Heart right ventricle (tissue), 16 donors: ENCODE measurements around the gene GALM. TPM values are rescaled to one million over a fixed set of nuclear protein-coding genes. Genes with fewer than 3 reads are reported as not detected.

Experiments used
- ATAC-seq, 8 donors: fragments of 200-7000 bp; cut with Tn5 transposase; one replicate each; pipeline ENCODE4 v1.9.1; 2020; ENCODE audit warnings: mild to moderate bottlenecking in 8 of 8, moderate library complexity in 8 of 8, moderate number of reproducible peaks in 1 of 8
- DNase-seq, 2 donors: peaks; one replicate each; pipeline ENCODE4 v3.0.0-alpha.2; 2020
- H3K27ac ChIP-seq, 10 donors: fragments of 200-600 bp; sonication (generic) in 2 of 10; one replicate each; pipeline versions ENCODE4 v1.5.0 to v1.8.0; 2020 to 2022; ENCODE audit warnings: mild to moderate bottlenecking in 3 of 10
- H3K27me3 ChIP-seq, 7 donors: fragments of 200-600 bp; one replicate each; pipeline ENCODE4 v1.8.0; 2021 to 2022; ENCODE audit warnings: mild to moderate bottlenecking in 2 of 7
- H3K36me3 ChIP-seq, 9 donors: fragments of 200-600 bp; sonication (generic) in 1 of 9; one replicate each; pipeline versions ENCODE4 v1.5.0 to v1.8.0; 2020 to 2022; ENCODE audit warnings: mild to moderate bottlenecking in 2 of 9
- H3K4me1 ChIP-seq, 9 donors: fragments of 200-600 bp; sonication (generic) in 1 of 9; one replicate each; pipeline versions ENCODE4 v1.5.0 to v1.8.0; 2020 to 2022; ENCODE audit warnings: mild to moderate bottlenecking in 4 of 9
- H3K4me3 ChIP-seq, 10 donors: fragments of 200-600 bp; sonication (generic) in 2 of 10; one replicate each; pipeline versions ENCODE4 v1.5.0 to v1.8.0; 2020 to 2022; ENCODE audit warnings: mild to moderate bottlenecking in 7 of 10, moderate library complexity in 2 of 10
- H3K9me3 ChIP-seq, 11 donors: fragments of 200-600 bp in 10 of 11; sonication (generic) in 2 of 11; one replicate each; pipeline versions ENCODE4 v1.5.0 to v1.8.0; 2013 to 2022; ENCODE audit warnings: mild to moderate bottlenecking in 2 of 11, control low read depth in 1 of 11, moderate library complexity in 1 of 11
- WGBS, 2 donors: extraction: QIAGEN DNeasy Blood & Tissue Kit; methylation state at CpG; one replicate each; pipeline ENCODE4 v1.1.7; 2013; ENCODE audit warnings: inconsistent platforms in 1 of 2; 5-methylcytosine and 5-hydroxymethylcytosine counted together
- intact Hi-C, 10 donors: fragments of 100-400 bp; cut with DNase I; formaldehyde crosslinking; loops; one replicate each; pipeline versions ENCODE4 v1.11.1 to v1.14.2; 2022
- long read RNA-seq, 3 donors: library from polyadenylated mRNA; unstranded; transcript quantifications; one replicate each; pipeline ENCODE4 v2.0.0, GENCODE V29; 2020 to 2021
- polyA plus RNA-seq, 2 donors: library from polyadenylated mRNA; stranded (reverse); fragments of 200-250 nt; gene quantifications; one replicate each; pipeline ENCODE4 v1.2.3, GENCODE V29; 2013
- total RNA-seq, 10 donors: library from RNA; stranded (reverse); fragmentation: NEBNext Ultra II Directional in 3 of 10; extraction: Animal tissue kit (Norgen Biotek cat#: 25700) in 3 of 10; gene quantifications; one replicate each; pipeline versions ENCODE4 v1.2.1 to v1.2.4, GENCODE V29; 2021 to 2023
- TF ChIP-seq, protein P1 (sequence below), 9 donors: fragments of 200-600 bp; sonication (generic) in 2 of 9; IDR thresholded peaks; one replicate each; pipeline versions ENCODE4 v1.5.0 to v1.8.0; 2021 to 2022; ENCODE audit warnings: antibody characterized with exemption in 9 of 9, mild to moderate bottlenecking in 5 of 9, moderate library complexity in 1 of 9
- donor health status: Arrhythmogenic right ventricular cardiomyopathy.
- donor health status: ischemic (EF 13 %, LVEDD 7.1; RV severe dilation, severe dysfunction).
- donor health status: healthy with polysubstance abuse.
- donor health status: DM: no; HTN: yes; CAD: no.
- donor health status: DM: no; HTN: no; CAD: no.
- donor health status: ischemic (EF 25% LVEDD 6.9; RV normal size, moderate dysfunction).
- donor health status: ischemic (EF 25% LVEDD 5.7; RV mildly dilated, moderate dysfunction).
- donor health status: healthy.
- donor health status: DM: yes; HTN: yes; CAD: no.
- donor health status: Ischemic cardiomyopathy.
- donor health status: ischemic (EF 35%, LVEDD 5.7; RV mildly dilated, moderate dysfunction).
- donor health status: nonischemic (EF 11% LVEDD 7.7; RV severe dilation, severe dysfunction).
- donor health status: DM: yes; HTN: yes; CAD: no.
- donor health status: PGD.
- donor health status: ischemic (EF 29% LVEDD 5.4; RV normal size, mild dysfunction).
- donor health status: nonischemic (EF 23%, LVEDD 6.1; RV moderate dilation, normal function).

GALM gene
- total RNA-seq (10 to 100 TPM in 7 of 10 donors, 1 to 10 TPM in 3; 9.4 to 18.6 (median 11.0) TPM), polyA plus RNA-seq (10 to 100 TPM in 1 of 2 donors, 1 to 10 TPM in 1; 6.5 to 11.9 TPM)
- long read RNA-seq, donor 1, transcript GALM-201 (7 exons, 2,484 nt) = major isoform, 17 of 21 reads
- long read RNA-seq, donor 1, partial matches to known transcripts = 1 of 21 reads
- long read RNA-seq, donor 1, other reads (novel, unspliced or antisense) = 3 of 21 reads
- long read RNA-seq, donor 2, transcript GALM-201 (7 exons, 2,484 nt) = major isoform, 17 of 23 reads
- long read RNA-seq, donor 2, partial matches to known transcripts = 4 of 23 reads
- long read RNA-seq, donor 2, other reads (novel, unspliced or antisense) = 2 of 23 reads
- long read RNA-seq, donor 3, transcript GALM-201 (7 exons, 2,484 nt) = major isoform, 46 of 50 reads
- long read RNA-seq, donor 3, partial matches to known transcripts = 1 of 50 reads
- long read RNA-seq, donor 3, other reads (novel, unspliced or antisense) = 3 of 50 reads

DNA sequence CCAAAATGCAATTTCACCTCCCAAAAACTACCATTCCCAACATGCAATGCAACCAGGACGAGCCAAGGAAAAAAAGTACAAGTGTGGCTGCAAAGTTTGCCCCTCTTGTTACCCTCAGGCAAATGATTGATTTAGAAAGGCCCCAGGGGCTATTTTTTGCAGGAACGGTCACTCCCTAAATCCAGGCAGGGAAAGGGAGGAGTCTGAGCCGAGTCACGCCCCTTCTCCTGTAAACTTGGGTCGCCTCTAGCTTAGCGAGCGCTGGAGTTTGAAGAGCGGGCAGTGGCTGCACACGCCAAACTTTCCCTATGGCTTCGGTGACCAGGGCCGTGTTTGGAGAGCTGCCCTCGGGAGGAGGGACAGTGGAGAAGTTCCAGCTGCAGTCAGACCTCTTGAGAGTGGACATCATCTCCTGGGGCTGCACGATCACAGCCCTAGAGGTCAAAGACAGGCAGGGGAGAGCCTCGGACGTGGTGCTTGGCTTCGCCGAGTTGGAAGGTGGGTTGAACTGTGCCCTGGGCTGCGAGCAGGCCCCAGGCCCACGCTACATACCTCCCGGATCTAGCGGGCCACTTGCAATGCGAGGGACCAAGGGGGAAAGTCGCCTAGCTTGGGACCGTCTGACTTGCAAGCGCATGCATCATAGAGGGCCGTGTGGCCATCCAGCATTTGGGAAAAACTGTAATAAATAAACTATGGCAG is at the start of gene GALM:
Gene GALM, plus strand, starts transcription at position 261 of the 702 bp plus-strand sequence. Its CDS starts 48 bp downstream, at position 309.
- WGBS, 2 donors = 0 to 1% methylated on average over 26 of the region's 26 CpGs
- Histone ChIP-seq H3K27ac (peak within 1 kb of the TSS; percentile 29 to 87 (median 71)), H3K4me3 (peak within 1 kb of the TSS; percentile 39 to 78 (median 65)), H3K4me1 (peaks cover 0 to 55% (median 10%) of the 10 kb centered on the region in 9 donors), H3K9me3 (no peaks in the 10 kb centered on the region), H3K27me3 (no peaks in the 10 kb centered on the region), H3K36me3 (no peaks in the 10 kb centered on the region)
- ATAC-seq (peak; percentile 94 to 98 (median 96)), DNase-seq (peak; percentile 78 to 91)
- intact Hi-C loops = loop anchor here in 8 of 10 donors (2.0 to 10.0 kb wide), 4 partner anchors 61 to 84 kb away; partner anchors contain the start of gene HNRNPLL (in 8 of the 8)
- TF ChIP-seq, protein P1, sequence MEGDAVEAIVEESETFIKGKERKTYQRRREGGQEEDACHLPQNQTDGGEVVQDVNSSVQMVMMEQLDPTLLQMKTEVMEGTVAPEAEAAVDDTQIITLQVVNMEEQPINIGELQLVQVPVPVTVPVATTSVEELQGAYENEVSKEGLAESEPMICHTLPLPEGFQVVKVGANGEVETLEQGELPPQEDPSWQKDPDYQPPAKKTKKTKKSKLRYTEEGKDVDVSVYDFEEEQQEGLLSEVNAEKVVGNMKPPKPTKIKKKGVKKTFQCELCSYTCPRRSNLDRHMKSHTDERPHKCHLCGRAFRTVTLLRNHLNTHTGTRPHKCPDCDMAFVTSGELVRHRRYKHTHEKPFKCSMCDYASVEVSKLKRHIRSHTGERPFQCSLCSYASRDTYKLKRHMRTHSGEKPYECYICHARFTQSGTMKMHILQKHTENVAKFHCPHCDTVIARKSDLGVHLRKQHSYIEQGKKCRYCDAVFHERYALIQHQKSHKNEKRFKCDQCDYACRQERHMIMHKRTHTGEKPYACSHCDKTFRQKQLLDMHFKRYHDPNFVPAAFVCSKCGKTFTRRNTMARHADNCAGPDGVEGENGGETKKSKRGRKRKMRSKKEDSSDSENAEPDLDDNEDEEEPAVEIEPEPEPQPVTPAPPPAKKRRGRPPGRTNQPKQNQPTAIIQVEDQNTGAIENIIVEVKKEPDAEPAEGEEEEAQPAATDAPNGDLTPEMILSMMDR (IDR thresholded peaks at IDR 0.05) = no peak

DNA sequence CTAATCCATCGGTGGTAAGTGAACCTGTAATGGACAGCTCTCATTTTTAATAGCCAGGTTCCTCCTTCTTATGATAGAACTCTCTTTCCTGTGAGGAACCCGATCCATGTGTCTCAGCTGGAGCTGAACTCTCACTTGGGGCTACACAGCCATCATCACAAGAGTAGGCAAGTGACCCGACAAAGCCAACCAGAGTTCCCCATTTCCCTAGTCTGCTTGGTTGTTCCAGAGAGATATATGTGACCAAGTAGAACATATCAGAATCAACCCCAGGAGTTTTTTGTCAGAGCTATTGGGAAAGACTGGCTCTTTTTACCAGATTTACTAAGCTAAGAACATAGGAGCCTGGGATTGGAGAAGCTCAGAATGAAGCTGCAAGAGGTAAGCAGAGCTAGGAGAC is 48.6 kb upstream of the GALM start:
- DNase-seq (no peak), ATAC-seq (no peak)
- TF ChIP-seq, protein P1 (IDR thresholded peaks at IDR 0.05) = no peak
- H3K36me3 ChIP-seq = no peaks in the 10 kb centered on the region
- peaks cover 0 to 59% (median 6%) of the 10 kb centered on the region in 9 donors for H3K4me1 ChIP-seq
- intact Hi-C loops = no loop called here
- H3K9me3 ChIP-seq = peaks cover 0 to 3% (median 0%) of the 10 kb centered on the region in 11 donors
- H3K27ac ChIP-seq = no peak overlapping the region
- WGBS, 2 donors = 88 to 90% methylated on average over 3 of the region's 3 CpGs
- no peaks in the 10 kb centered on the region for H3K27me3 ChIP-seq
- no peak overlapping the region for H3K4me3 ChIP-seq

DNA sequence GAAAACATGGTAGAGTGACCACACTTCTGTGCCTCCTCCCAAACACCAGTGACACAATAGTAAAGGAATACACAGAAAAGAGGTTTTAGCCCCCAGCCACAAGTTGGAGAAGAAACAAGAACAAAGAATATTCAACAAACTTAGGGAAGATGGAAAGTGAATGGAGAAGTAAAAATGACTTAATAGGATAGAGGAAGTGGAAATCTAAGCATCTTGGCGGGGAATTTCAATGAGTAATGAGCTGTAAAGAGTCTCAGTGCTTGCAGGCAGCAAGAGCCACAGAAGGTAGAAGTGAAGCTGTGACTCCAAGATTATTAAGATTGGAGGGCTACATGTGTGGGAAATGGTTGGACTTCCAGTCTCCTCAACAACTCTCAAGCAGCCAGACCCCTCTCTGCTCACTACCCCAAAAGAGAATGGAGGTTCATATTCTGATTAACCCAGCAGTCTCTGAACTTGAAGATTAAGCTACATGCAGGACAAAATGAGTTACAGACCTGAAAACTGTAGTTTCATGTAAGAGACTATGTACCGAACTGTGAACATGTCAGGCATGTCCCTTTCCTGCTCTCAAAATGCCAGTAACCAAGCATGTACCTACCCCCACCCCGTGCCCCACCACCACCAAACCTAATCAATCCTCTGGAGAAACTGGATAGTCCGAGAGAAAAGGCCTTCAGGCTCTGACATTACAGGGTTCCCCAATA is 46.3 kb upstream of the GALM start:
- DNase-seq (no peak), ATAC-seq (peak in 7 of 8 donors; percentile 33 to 61 (median 56))
- 60 to 65% methylated on average over 4 of the region's 4 CpGs for WGBS, 2 donors
- Histone ChIP-seq H3K4me1 (peaks cover 0 to 47% (median 6%) of the 10 kb centered on the region in 9 donors), H3K27me3 (no peaks in the 10 kb centered on the region), H3K27ac (peak overlapping the region in 6 of 10 donors; percentile 26 to 59 (median 36)), H3K9me3 (peaks cover 0 to 3% (median 0%) of the 10 kb centered on the region in 11 donors), H3K4me3 (no peak overlapping the region), H3K36me3 (no peaks in the 10 kb centered on the region)
- TF ChIP-seq, protein P1 (IDR thresholded peaks at IDR 0.05) = no peak
- intact Hi-C loops = no loop called here
